Measurements from ENCODE around the gene PPIB. TPM values are rescaled to one million over a fixed set of nuclear protein-coding genes. Genes with fewer than 3 reads are reported as not detected.
A peak's percentile ranks its signal among the peaks of the same experiment; 100 is the strongest.

PPIB gene
- total and polyA plus RNA-seq, 3 experiments from 2014 or later, result 384 to 715 (median 385) TPM

DNA sequence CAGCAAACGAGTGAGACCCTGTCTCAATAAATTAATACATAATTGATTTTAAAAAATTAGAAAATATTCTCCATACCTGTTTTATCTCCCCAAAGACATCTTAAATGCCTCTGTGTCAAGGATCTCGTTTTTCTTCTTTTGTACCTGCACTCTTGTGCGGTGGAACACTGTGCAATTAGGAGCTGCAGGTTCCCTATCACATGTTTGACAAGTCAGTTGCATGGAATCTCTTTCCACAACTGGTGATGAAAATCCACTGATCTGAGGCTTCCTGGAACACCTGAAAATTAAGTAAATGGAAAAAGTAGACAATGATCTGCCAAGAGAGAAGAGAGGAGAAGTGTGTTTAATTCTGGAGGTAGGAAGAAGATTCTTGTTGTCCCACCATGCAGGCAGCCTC lies 14.2 kb downstream of the PPIB start:
- Histone ChIP-seq H3K4me1 (ENCODE audit: insufficient read depth, low read length) (peaks cover 13% of the 10 kb centered on the region), H3K9me3 (ENCODE audit: low read length) (no peaks in the 10 kb centered on the region), H3K27me3 (ENCODE audit: insufficient read depth, low read length, poor library complexity, severe bottlenecking) (peaks cover 14% of the 10 kb centered on the region), H3K27ac (ENCODE audit: low read depth, low read length) (no peak overlapping the region), H3K36me3 (ENCODE audit: insufficient read depth, low read length) (peaks cover 2% of the 10 kb centered on the region), H3K4me3 (ENCODE audit: low read length) (no peak overlapping the region)
- Mint-ChIP-seq H3K4me1 (peaks cover 18 to 31% (median 23%) of the 10 kb centered on the region in 3 donors), H3K4me3 (no peak overlapping the region), H3K27ac (peak overlapping the region in 2 of 8 donors; percentile 10 to 50), H3K9me3 (no peaks in the 10 kb centered on the region), H3K36me3 (peaks cover 0 to 22% (median 0%) of the 10 kb centered on the region in 3 donors), H3K27me3 (peaks cover 6 to 12% of the 10 kb centered on the region in 2 donors)
- CTCF ChIA-PET, result interaction anchor here (1.4 kb wide), 1 partner anchor 102 kb away, joined by 3 read pairs; the partner anchor contains the start of gene DAPK2
- no peak for DNase-seq
- POLR2A ChIA-PET, result interaction anchor here (0.6 kb wide), 1 partner anchor 805 kb away, joined by 9 read pairs; no protein-coding TSS in a partner anchor

- H3K36me3 ChIP-seq (ENCODE audit: insufficient read depth, low read length), result peaks cover 4% of the 10 kb centered on the region
- peaks cover 10% of the 10 kb centered on the region for H3K4me1 ChIP-seq (ENCODE audit: insufficient read depth, low read length)
- no peak overlapping the region for H3K27ac Mint-ChIP-seq
- no peaks in the 10 kb centered on the region for H3K9me3 ChIP-seq (ENCODE audit: low read length)
- H3K4me3 Mint-ChIP-seq, result no peak overlapping the region
- ChIA-PET CTCF (no interaction called here), POLR2A (no interaction called here)
- peaks cover 14 to 27% (median 19%) of the 10 kb centered on the region in 3 donors for H3K4me1 Mint-ChIP-seq
- peaks cover 0 to 26% (median 0%) of the 10 kb centered on the region in 3 donors for H3K36me3 Mint-ChIP-seq
- H3K9me3 Mint-ChIP-seq, result no peaks in the 10 kb centered on the region
- peaks cover 3 to 8% of the 10 kb centered on the region in 2 donors for H3K27me3 Mint-ChIP-seq
- peaks cover 14% of the 10 kb centered on the region for H3K27me3 ChIP-seq (ENCODE audit: insufficient read depth, low read length, poor library complexity, severe bottlenecking)
- no peak overlapping the region for H3K27ac ChIP-seq (ENCODE audit: low read depth, low read length)
- no peak overlapping the region for H3K4me3 ChIP-seq (ENCODE audit: low read length)
- DNase-seq, result no peak
These were observed 14.7 kb downstream of the PPIB start for GRCh38 chr15:64148168-64148567.

GRCh38 chr15:64146885-64147681 lies 15.7 kb downstream of the PPIB start:
- Mint-ChIP-seq H3K9me3 (no peaks in the 10 kb centered on the region), H3K27ac (no peak overlapping the region), H3K4me3 (no peak overlapping the region), H3K4me1 (peaks cover 14 to 18% (median 14%) of the 10 kb centered on the region in 3 donors), H3K36me3 (peaks cover 0 to 37% (median 5%) of the 10 kb centered on the region in 3 donors), H3K27me3 (peaks cover 4% of the 10 kb centered on the region in 2 donors)
- POLR2A ChIA-PET, result no interaction called here
- Histone ChIP-seq H3K4me3 (ENCODE audit: low read length) (no peak overlapping the region), H3K9me3 (ENCODE audit: low read length) (no peaks in the 10 kb centered on the region), H3K4me1 (ENCODE audit: insufficient read depth, low read length) (no peaks in the 10 kb centered on the region), H3K27ac (ENCODE audit: low read depth, low read length) (no peak overlapping the region), H3K27me3 (ENCODE audit: insufficient read depth, low read length, poor library complexity, severe bottlenecking) (peaks cover 5% of the 10 kb centered on the region), H3K36me3 (ENCODE audit: insufficient read depth, low read length) (peaks cover 4% of the 10 kb centered on the region)
- CTCF ChIA-PET, result interaction anchor here (1.1 to 1.2 kb wide), 2 partner anchors 18 to 537 kb away, joined by 3 read pairs; no protein-coding TSS in a partner anchor
- DNase-seq, result no peak

DNA sequence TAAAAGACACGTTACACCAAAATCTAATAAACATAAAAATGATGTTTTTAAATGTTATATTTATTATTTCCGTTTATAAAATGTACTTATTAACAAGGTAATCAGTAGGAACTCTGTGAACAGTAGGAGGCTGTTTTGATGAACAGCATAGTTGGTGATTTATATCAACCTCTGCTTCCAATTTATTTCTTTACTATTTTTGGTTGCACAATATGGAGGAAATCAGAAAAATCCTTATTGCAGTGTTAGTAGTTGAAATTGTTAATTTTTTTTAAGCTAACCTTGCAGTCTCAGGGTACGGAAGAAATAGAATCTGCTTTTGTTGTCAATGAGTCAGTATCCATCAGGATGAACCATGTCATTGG lies 16.3 kb downstream of the PPIB start:
- Mint-ChIP-seq H3K27me3 (peaks cover 4% of the 10 kb centered on the region in 2 donors), H3K9me3 (no peaks in the 10 kb centered on the region), H3K36me3 (peaks cover 0 to 43% (median 5%) of the 10 kb centered on the region in 3 donors), H3K27ac (no peak overlapping the region), H3K4me1 (peaks cover 14 to 18% (median 14%) of the 10 kb centered on the region in 3 donors), H3K4me3 (no peak overlapping the region)
- Histone ChIP-seq H3K27ac (ENCODE audit: low read depth, low read length) (no peak overlapping the region), H3K27me3 (ENCODE audit: insufficient read depth, low read length, poor library complexity, severe bottlenecking) (peaks cover 5% of the 10 kb centered on the region), H3K4me3 (ENCODE audit: low read length) (no peak overlapping the region), H3K9me3 (ENCODE audit: low read length) (no peaks in the 10 kb centered on the region), H3K4me1 (ENCODE audit: insufficient read depth, low read length) (no peaks in the 10 kb centered on the region), H3K36me3 (ENCODE audit: insufficient read depth, low read length) (peaks cover 4% of the 10 kb centered on the region)
- ChIA-PET POLR2A (no interaction called here), CTCF (interaction anchor here (0.6 to 1.2 kb wide), 3 partner anchors 524 to 1405 kb away, joined by 3 read pairs; no protein-coding TSS in a partner anchor)
- DNase-seq, result no peak

DNA sequence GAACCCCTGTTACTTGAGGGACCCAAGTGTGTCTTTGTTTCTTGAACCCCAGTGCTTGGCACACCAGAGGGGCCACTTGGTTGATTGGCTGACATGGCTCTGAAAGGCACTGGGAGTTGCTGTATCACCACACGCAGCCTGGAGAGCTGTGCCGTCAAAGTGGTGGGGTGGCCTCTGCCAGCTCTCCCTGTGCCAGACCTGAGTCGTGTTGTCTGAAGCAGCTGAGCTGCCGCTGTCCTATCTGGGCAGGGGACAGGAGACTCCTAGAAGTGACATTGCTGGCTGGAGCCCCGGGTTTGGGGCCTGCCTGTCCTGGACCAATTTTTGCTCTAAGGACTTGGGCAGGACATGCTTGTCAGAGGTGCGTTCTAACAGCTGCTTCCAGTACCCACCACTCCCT lies 16.8 kb downstream of the PPIB start:
- POLR2A ChIA-PET, result no interaction called here
- no peak overlapping the region for H3K4me3 Mint-ChIP-seq

DNA sequence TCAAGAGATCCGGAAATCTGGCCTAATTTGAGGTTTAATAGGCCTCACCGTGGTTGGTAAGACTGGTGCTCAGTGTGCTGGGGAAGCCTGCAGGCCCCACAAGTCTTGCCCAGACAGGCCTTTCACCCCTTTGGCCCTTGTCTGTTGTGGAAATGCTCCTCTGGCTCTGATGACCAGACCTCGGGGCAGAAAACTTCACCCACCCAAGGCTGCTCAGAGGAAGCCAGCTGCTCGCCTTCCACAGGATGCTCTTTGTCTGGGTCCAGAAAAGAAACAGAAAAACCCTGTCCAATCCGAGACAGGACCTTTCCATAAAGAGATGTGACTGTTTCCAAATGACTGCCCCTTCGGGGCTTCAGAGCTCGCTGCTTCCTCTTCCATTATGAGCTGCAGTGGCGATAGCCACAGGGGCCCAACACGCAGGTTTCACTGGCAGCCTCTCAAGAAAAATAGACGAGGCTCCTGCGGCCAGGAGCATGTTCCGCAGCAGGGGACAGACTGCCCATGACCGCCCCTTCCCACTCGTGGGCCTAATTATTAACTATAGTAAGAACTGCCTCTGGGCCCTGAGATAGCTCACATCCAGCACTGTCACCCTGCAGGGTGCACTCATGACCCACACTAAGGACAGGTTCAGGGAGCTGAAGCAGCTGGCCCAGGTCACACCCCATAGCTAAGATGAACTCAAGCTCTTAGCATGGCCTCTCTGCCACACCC lies 18.1 kb downstream of the PPIB start:
- H3K27me3 ChIP-seq (ENCODE audit: insufficient read depth, low read length, poor library complexity, severe bottlenecking), result no peaks in the 10 kb centered on the region
- no peaks in the 10 kb centered on the region for H3K9me3 ChIP-seq (ENCODE audit: low read length)
- ChIA-PET POLR2A (interaction anchor here (0.9 kb wide), 1 partner anchor 9 kb away, joined by 3 read pairs; no protein-coding TSS in a partner anchor), CTCF (interaction anchor here (2.8 to 3.0 kb wide), 2 partner anchors 9 to 10 kb away, joined by 11 to 14 read pairs; no protein-coding TSS in a partner anchor)
- Mint-ChIP-seq H3K27me3 (peaks cover 0 to 1% of the 10 kb centered on the region in 2 donors), H3K4me1 (peaks cover 4 to 10% (median 7%) of the 10 kb centered on the region in 3 donors), H3K9me3 (no peaks in the 10 kb centered on the region), H3K36me3 (peaks cover 0 to 56% (median 5%) of the 10 kb centered on the region in 3 donors), H3K4me3 (no peak overlapping the region), H3K27ac (no peak overlapping the region)
- no peak overlapping the region for H3K4me3 ChIP-seq (ENCODE audit: low read length)
- DNase-seq, result no peak
- H3K36me3 ChIP-seq (ENCODE audit: insufficient read depth, low read length), result peaks cover 4% of the 10 kb centered on the region
- H3K4me1 ChIP-seq (ENCODE audit: insufficient read depth, low read length), result no peaks in the 10 kb centered on the region
- no peak overlapping the region for H3K27ac ChIP-seq (ENCODE audit: low read depth, low read length)

More for the DNA sequence above, 16.8 kb downstream of the PPIB start:
- peaks cover 3% of the 10 kb centered on the region for H3K27me3 ChIP-seq (ENCODE audit: insufficient read depth, low read length, poor library complexity, severe bottlenecking)
- peak overlapping the region in 1 of 8 donors; percentile 29 for H3K27ac Mint-ChIP-seq
- H3K4me1 ChIP-seq (ENCODE audit: insufficient read depth, low read length), result no peaks in the 10 kb centered on the region
- no peak for DNase-seq
- H3K9me3 ChIP-seq (ENCODE audit: low read length), result no peaks in the 10 kb centered on the region
- peaks cover 3% of the 10 kb centered on the region in 2 donors for H3K27me3 Mint-ChIP-seq
- H3K4me3 ChIP-seq (ENCODE audit: low read length), result no peak overlapping the region
- no peak overlapping the region for H3K27ac ChIP-seq (ENCODE audit: low read depth, low read length)
- H3K36me3 Mint-ChIP-seq, result peaks cover 0 to 47% (median 5%) of the 10 kb centered on the region in 3 donors
- peaks cover 4% of the 10 kb centered on the region for H3K36me3 ChIP-seq (ENCODE audit: insufficient read depth, low read length)
- H3K9me3 Mint-ChIP-seq, result no peaks in the 10 kb centered on the region
- CTCF ChIA-PET, result interaction anchor here (0.6 to 3.0 kb wide), 4 partner anchors 7 to 1406 kb away, joined by 3 to 14 read pairs (median 7); no protein-coding TSS in a partner anchor
- peaks cover 13 to 14% (median 14%) of the 10 kb centered on the region in 3 donors for H3K4me1 Mint-ChIP-seq

DNA sequence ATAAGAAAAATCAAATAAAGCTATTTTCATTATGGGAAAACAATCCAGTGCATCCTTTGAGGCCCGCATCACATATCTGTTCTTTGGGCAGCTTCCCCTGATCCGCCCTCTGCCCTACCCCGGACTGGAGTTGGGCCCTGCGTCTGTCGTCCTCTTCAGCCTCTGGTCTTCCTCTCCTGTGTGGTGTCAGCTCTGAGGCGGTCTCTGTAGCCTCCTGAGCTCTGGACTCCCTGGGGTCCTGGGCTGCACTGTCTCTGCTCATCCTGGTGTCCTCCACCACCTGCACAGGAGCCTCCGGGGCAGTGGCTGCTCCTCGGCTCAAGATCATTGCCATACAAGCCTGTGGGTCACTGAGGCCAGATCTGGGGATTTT lies 18.6 kb downstream of the PPIB start:
- no peaks in the 10 kb centered on the region for H3K9me3 Mint-ChIP-seq
- Histone ChIP-seq H3K4me1 (ENCODE audit: insufficient read depth, low read length) (no peaks in the 10 kb centered on the region), H3K9me3 (ENCODE audit: low read length) (no peaks in the 10 kb centered on the region), H3K27me3 (ENCODE audit: insufficient read depth, low read length, poor library complexity, severe bottlenecking) (no peaks in the 10 kb centered on the region), H3K27ac (ENCODE audit: low read depth, low read length) (no peak overlapping the region), H3K4me3 (ENCODE audit: low read length) (no peak overlapping the region), H3K36me3 (ENCODE audit: insufficient read depth, low read length) (peaks cover 4% of the 10 kb centered on the region)
- peaks cover 0 to 5% (median 3%) of the 10 kb centered on the region in 3 donors for H3K4me1 Mint-ChIP-seq
- no peak for DNase-seq
- peaks cover 0 to 1% of the 10 kb centered on the region in 2 donors for H3K27me3 Mint-ChIP-seq
- H3K36me3 Mint-ChIP-seq, result peaks cover 0 to 56% (median 5%) of the 10 kb centered on the region in 3 donors
- POLR2A ChIA-PET, result interaction anchor here (0.9 kb wide), 1 partner anchor 9 kb away, joined by 3 read pairs; no protein-coding TSS in a partner anchor
- H3K27ac Mint-ChIP-seq, result peak overlapping the region in 2 of 8 donors; percentile 46 to 64
- no peak overlapping the region for H3K4me3 Mint-ChIP-seq
- CTCF ChIA-PET, result interaction anchor here (2.8 to 3.0 kb wide), 2 partner anchors 9 to 10 kb away, joined by 11 to 14 read pairs; no protein-coding TSS in a partner anchor

Measured in CD8-positive, alpha-beta memory T cell (primary cell).